Osteoblast (primary cell): Measurements from ENCODE around the gene MAD1L1. TPM values are rescaled to one million over a fixed set of nuclear protein-coding genes. Genes with fewer than 3 reads are reported as not detected.

Source experiments
- DNase-seq: peaks from one replicate; pipeline ENCODE4 v3.0.0; 2011; ENCODE audit warnings: low spot score, mixed read lengths; ENCODE audit not compliant: insufficient read length; ENCODE audit errors: missing footprints
- H2AFZ ChIP-seq: 2 replicates; pipeline ENCODE4 v1.6.0; 2011; ENCODE audit warnings: mild to moderate bottlenecking, low read length
- H3K27ac ChIP-seq: 2 replicates; pipeline ENCODE4 v1.5.1; 2011; ENCODE audit warnings: mild to moderate bottlenecking, low read depth, low read length, moderate library complexity
- H3K27me3 ChIP-seq: 2 replicates; pipeline ENCODE4 v1.6.0; 2012; ENCODE audit warnings: mild to moderate bottlenecking, control low read depth, inconsistent platforms, low read length, moderate library complexity; ENCODE audit not compliant: insufficient read depth
- H3K36me3 ChIP-seq: 2 replicates; pipeline ENCODE4 v1.5.1; 2011; ENCODE audit warnings: mild to moderate bottlenecking, low read length, control low read depth, moderate library complexity; ENCODE audit not compliant: insufficient read depth
- H3K4me1 ChIP-seq: 2 replicates; pipeline ENCODE4 v1.5.1; 2011; ENCODE audit warnings: mild to moderate bottlenecking, low read length, control low read depth, moderate library complexity; ENCODE audit not compliant: insufficient read depth
- H3K4me2 ChIP-seq: 2 replicates; pipeline ENCODE4 v1.6.0; 2011; ENCODE audit warnings: mild to moderate bottlenecking, low read length; ENCODE audit not compliant: insufficient read depth
- H3K4me3 ChIP-seq: fragments of 200-600 bp; sonication (generic); 3 replicates; pipeline ENCODE4 v1.5.1; 2012; ENCODE audit warnings: mild to moderate bottlenecking, low read length, inconsistent platforms; ENCODE audit not compliant: insufficient read depth
- H3K79me2 ChIP-seq: 2 replicates; pipeline ENCODE4 v1.6.0; 2012; ENCODE audit warnings: mild to moderate bottlenecking, low read length, control low read depth, inconsistent platforms; ENCODE audit not compliant: insufficient read depth
- H3K9me3 ChIP-seq: 2 replicates; pipeline ENCODE4 v1.5.1; 2011; ENCODE audit warnings: low read depth, low read length, control low read depth
- H4K20me1 ChIP-seq: 2 replicates; pipeline ENCODE4 v1.6.0; 2012; ENCODE audit warnings: mild to moderate bottlenecking, low read length, control low read depth; ENCODE audit not compliant: insufficient read depth
- CTCF ChIP-seq: IDR thresholded peaks from 2 replicates; pipeline ENCODE4 v1.5.1; 2011; ENCODE audit warnings: mild to moderate bottlenecking, low read depth, low read length, moderate library complexity; ENCODE audit errors: extremely low read depth
- total RNA-seq: library from RNA; depleted of rRNA; stranded (reverse); fragments of >200 nt; gene quantifications from 2 replicates; pipeline ENCODE4 v1.2.3, GENCODE V29; 2012

The MAD1L1 gene
- total RNA-seq, 1 donor, result 66.2 TPM

GRCh38 chr7:2000153-2000687, 232.5 kb downstream of the MAD1L1 start:
- no peaks in the 10 kb centered on the region for H3K4me1 ChIP-seq
- no peaks in the 10 kb centered on the region for H3K27me3 ChIP-seq
- H3K79me2 ChIP-seq, result no peaks in the 10 kb centered on the region
- H4K20me1 ChIP-seq, result no peaks in the 10 kb centered on the region
- no peak overlapping the region for H2AFZ ChIP-seq
- DNase-seq, result no peak
- H3K27ac ChIP-seq, result no peak overlapping the region
- H3K4me2 ChIP-seq, result no peak overlapping the region
- no peak overlapping the region for H3K4me3 ChIP-seq
- H3K9me3 ChIP-seq, result no peaks in the 10 kb centered on the region
- no peaks in the 10 kb centered on the region for H3K36me3 ChIP-seq
- no peak for TF ChIP-seq CTCF

GRCh38 chr7:1999278-1999984, 233.3 kb downstream of the MAD1L1 start:
- Histone ChIP-seq H3K9me3 (no peaks in the 10 kb centered on the region), H3K27ac (no peak overlapping the region), H2AFZ (no peak overlapping the region), H3K27me3 (no peaks in the 10 kb centered on the region), H3K4me3 (no peak overlapping the region), H3K79me2 (no peaks in the 10 kb centered on the region), H4K20me1 (no peaks in the 10 kb centered on the region), H3K4me1 (no peaks in the 10 kb centered on the region), H3K4me2 (no peak overlapping the region), H3K36me3 (no peaks in the 10 kb centered on the region)
- DNase-seq, result no peak
- TF ChIP-seq CTCF, result no peak

DNA sequence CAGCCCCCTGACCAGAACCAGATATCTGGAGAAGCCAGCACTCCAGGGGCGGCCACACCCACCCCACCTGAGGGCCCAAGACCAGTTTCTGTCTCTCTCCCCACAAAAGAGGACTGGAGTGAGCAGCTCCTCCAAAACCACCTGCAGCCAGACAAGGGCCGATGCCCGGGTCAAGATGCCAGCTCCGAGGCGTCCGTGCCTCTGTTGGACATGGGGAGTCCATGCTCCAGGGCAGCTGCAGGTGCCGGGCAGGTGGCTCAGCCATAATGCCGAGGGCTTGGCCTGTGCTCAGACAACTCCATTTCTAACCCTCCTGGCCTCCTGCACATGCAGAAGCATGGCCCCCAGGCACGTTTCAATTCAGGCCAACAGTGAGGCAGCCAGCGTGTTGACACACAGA, 234.6 kb downstream of the MAD1L1 start:
- no peak for DNase-seq
- H3K4me1 ChIP-seq, result no peaks in the 10 kb centered on the region
- no peak overlapping the region for H2AFZ ChIP-seq
- H3K4me2 ChIP-seq, result no peak overlapping the region
- H4K20me1 ChIP-seq, result no peaks in the 10 kb centered on the region
- no peaks in the 10 kb centered on the region for H3K79me2 ChIP-seq
- no peak for TF ChIP-seq CTCF
- no peaks in the 10 kb centered on the region for H3K36me3 ChIP-seq
- H3K27ac ChIP-seq, result no peak overlapping the region
- H3K9me3 ChIP-seq, result no peaks in the 10 kb centered on the region
- H3K27me3 ChIP-seq, result no peaks in the 10 kb centered on the region
- no peak overlapping the region for H3K4me3 ChIP-seq

DNA sequence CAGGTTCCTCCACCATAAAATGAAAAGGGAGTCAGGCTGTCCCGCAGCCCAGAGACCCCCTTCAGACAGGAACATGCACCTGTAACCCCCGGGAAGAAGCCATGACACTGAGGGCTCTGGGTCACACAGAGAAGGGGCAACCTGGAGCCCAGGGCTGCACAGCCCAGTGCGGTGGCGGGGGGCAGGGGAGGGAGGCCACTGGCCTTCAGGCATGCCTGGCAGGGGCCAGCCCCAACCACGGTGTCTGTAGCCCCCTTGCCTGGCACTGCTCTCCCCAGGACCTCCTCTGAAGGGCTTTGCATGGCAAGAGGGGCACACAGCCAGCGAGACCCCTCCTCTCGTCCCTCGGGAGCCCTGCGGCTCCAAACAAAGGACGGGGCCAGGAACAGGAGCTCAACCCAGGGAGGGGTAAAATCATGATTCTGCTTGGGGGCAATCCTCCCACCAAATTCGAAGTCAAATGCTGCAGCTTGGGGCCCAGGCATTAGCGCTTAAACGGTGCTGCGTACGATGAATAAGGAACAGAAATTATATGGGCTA, 235.1 kb downstream of the MAD1L1 start:
- Histone ChIP-seq H3K4me2 (no peak overlapping the region), H3K36me3 (no peaks in the 10 kb centered on the region), H4K20me1 (no peaks in the 10 kb centered on the region), H3K9me3 (no peaks in the 10 kb centered on the region), H3K4me3 (no peak overlapping the region), H3K27ac (no peak overlapping the region), H2AFZ (no peak overlapping the region), H3K27me3 (no peaks in the 10 kb centered on the region), H3K4me1 (no peaks in the 10 kb centered on the region), H3K79me2 (no peaks in the 10 kb centered on the region)
- no peak for TF ChIP-seq CTCF
- no peak for DNase-seq
